ENCODE data around the gene MAP3K20.

DNA sequence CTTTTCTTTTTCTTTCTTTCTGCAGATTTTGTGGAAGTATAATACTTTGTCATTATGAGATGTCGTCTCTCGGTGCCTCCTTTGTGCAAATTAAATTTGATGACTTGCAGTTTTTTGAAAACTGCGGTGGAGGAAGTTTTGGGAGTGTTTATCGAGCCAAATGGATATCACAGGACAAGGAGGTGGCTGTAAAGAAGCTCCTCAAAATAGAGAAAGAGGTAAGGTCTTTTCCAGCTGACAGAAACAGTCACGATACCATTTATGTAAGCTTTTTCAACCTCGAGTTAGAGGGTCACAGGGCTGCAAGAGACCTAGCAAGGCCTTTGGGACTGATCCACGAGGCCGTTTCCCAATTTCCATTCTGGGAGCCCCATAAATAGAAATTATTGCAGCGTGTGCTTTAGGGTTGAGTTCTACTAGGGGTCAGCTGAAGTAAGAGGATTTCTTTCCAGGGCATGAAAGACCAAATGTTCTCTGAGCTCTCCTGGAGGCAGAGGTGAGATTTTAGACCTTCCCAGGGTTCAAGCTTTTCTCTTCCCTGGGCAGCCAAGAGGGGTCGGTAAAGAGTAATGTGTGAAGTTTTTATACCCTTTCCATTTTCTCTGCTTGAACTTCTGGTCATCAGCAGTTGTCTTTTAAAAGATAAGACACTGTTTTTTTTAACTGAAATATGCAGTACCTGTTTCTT lies 15.5 kb downstream of the MAP3K20 start:
- TF ChIP-seq CTCF (IDR thresholded peaks at IDR 0.05; ENCODE audit: low read depth, low read length) = peak; percentile 51
- TF ChIP-seq EZH2phosphoT487 (IDR thresholded peaks at IDR 0.05; ENCODE audit: low read depth) = no peak
